GM15510 (cell line): Measurements from ENCODE around the gene LRRTM4.

Experiments
- POLR2A ChIP-seq: IDR thresholded peaks from 3 replicates; pipeline ENCODE4 v1.6.1; 2011; ENCODE audit warnings: borderline replicate concordance; ENCODE audit not compliant: insufficient read length; ENCODE audit errors: extremely low read depth

The LRRTM4 gene

DNA sequence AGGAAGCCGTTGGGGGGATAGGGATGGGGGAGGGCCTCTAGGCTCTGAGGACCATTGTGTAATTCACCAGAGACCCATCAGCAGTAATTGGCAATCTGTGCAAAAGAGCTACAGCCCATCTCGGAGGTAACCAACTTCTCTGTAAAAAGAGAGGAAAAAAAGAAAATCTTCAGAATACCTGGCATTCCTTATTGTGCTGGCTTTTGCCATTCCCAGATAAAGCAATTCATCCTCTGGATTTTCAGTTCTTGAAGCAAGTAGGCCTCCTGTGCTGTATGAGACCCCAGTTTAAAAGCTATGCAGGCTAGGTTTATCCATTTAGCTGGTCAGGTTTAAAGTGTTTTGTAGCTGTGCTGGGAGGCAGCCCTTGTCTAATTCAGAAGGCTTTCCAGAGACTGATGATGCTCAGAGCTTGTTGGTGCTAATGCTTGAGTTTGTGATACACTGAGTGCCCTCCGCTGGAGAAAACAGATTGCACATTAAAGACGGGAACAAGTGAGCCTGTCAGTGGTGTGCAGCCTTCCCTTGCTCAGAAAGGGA is at the start of gene LRRTM4:
TSS of gene LRRTM4 (minus strand) at position 446 of the 540 bp plus-strand sequence.
- TF ChIP-seq POLR2A = no peak

DNA sequence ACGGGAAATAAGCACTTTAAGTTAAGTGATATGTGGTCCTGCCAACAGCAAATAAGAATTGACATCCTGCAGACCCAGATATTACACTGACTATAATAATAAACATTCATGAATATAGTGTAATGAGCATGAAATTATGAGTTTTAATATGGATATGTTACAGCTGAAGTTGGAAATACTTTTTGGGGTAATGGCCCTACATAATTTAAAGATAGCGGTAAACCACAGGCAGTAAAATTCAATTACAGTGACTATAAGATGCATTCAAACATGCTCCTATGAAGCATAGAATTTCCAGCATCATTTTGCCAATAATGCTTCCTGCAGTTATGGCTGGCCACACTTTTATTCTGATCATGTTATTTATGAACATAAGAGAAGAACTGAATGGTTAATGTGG is 49.4 kb upstream of the LRRTM4 start:
- no peak for TF ChIP-seq POLR2A

DNA sequence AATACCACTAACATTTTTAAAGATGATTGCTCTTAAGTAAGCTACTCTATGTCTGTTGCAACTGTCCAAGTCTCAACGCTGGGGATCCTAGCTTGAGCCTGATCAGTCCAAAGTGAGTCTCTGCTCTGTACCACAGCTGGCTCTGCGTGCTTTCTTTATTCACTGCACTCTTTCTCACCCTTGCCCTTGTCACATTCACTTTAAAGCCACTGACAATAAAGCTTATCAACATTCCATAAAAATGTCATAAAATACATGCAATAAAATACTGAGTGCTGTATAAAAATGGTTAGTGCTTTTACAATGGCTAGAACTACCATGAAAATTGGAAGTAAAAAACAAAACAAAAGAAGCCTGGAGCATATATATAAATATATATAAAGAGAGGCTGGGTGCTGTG is 45.5 kb upstream of the LRRTM4 start:
- TF ChIP-seq POLR2A = no peak

DNA sequence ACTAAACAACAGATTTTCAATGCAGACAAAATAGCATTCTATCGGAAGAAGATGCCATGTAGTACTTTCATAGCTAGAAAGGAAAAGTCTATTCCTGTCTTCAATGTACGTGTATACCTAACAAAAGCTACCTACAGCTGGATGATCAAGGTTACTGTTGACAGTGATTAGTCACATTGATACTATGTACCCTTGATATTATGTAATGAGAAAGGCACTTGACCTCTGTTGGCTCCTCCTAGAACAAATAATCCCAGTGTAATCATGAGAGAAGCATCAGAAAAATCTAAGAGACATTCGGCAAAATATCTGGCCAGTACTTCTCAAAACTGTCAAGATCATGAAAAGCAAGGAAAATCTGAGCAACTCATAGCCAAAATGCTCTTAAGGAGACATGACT is 44.4 kb upstream of the LRRTM4 start:
- no peak for TF ChIP-seq POLR2A

DNA sequence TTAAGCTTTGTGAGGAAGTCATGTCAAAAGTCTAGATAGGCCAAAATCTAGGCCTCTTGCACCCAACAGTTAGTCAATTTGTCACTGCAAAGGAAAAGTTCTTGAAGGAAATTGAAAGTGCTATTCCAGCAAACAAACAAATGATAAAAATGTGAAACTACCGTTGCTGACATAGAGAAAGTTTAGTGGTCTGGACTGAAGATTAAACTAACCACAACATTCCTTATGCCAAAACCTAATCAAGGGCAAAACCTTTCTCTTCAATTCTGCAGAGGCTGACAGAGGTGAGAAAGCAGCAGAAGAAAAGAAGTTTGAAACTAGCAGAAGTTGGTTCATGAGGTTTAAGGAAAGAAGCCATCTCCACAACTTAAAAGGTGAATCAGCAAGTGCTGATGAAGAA is 44.0 kb upstream of the LRRTM4 start:
- TF ChIP-seq POLR2A = no peak

DNA sequence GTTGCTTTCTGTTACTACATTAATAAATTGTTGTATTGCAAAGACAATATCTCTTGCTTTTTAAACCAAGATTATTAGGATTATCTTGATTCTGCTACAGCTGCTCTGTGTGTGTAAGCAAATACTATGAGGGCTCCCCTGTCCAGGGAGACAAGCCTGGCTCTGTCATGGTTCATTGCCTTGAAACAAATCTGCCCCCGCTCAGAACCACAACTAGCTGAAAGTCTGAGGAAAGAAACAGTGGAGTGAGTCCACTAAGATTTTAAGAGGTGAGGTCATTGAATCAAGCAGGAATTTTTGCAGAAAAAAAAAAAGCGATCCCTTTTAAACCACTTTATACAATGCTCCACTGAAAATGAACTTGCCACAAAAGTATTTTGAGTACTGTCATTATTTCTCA is 30.8 kb upstream of the LRRTM4 start:
- TF ChIP-seq POLR2A = no peak

DNA sequence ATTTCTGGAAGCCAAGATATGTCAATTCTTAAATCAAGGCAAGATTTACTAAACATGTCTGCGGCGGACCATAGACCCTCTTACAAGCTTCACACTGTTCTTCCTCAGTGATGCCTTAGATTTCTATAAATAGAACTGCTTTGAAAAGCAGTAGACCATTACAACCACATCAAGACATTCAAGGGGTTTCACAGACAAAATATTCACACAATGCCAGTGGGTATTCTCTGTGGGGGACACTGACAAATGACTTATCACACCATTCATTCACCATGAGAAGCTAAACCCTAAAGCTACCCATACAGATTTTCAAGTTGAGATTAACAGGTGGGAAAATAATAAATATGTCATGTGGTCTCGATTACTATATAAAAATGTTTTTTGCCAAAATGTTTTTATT is 15.9 kb upstream of the LRRTM4 start:
- no peak for TF ChIP-seq POLR2A

DNA sequence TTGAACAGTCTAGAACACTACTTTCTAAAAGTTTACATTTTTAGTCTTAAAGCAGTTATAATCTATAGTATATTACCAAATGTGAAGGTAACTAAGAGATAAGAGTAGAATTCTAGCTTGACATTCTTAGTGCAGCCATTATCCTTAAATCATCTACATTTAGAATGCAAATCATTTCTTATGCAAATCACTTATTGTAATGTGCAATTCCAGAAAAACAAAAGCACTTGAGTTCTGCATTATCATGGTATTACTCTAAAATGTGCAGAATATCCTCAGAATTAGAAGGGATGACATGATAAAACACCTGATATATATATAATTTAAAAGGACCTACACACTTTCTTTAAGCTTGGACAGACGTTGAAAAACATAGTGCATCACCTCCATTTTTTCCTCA is 712 bp upstream of the LRRTM4 start:
- no peak for TF ChIP-seq POLR2A

DNA sequence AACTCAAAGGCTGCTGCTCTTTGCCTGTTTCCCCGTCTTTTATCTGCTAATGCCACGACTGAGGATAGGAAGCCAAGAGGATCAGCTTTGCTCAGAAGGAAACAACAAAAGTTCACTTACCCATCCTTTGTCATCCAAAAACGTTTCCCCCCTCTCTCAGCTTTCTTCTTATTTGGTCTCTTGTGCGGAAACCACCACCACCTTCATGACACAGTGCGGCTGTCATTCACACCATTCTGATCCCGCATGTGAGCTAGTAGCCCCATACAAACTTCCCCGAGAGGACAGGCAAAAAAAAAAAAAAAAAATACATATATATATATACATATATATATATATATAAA is 656 bp downstream of the LRRTM4 start:
- no peak for TF ChIP-seq POLR2A

DNA sequence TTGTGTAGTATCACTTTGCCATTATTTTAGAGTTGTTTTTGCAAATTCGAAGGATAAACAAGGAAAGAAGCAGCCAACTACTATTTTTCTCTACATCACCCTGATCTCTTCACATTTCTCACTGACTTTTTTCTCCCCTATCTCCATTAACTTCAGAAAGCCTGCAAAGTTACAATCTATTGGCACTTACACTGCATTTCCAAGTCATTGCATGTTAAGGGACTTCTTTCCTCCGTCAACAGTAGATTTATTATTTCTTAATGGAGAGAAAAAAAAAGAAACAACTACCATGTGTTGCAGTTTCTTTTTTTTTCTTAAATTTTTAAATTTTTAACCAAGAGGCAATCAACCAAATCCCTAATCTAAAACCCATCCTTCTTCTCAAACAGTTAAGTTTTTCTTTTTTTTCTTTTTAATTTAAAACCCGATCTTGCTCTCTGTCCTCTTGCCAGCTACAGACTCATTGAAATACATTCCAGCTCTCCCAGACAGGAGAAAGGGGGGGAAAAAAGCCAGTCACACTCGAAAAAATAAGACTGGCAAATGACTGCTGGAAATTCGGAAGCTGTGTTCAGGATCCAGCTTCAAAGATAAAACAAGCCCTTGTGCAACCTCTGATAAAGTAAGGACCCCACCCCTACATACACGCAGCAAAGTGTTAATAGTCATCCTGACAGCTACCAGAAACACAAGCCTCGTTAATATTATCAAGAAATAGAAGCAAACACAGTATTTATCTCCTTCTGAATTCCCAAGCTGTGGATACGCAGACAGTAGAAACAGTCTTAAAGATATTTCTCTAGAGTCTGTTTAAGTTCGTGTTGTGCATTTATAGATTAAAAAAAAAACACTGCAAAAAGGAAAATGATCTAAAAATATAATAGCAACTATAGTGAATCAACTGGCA is 1.3 kb downstream of the LRRTM4 start:
- no peak for TF ChIP-seq POLR2A

DNA sequence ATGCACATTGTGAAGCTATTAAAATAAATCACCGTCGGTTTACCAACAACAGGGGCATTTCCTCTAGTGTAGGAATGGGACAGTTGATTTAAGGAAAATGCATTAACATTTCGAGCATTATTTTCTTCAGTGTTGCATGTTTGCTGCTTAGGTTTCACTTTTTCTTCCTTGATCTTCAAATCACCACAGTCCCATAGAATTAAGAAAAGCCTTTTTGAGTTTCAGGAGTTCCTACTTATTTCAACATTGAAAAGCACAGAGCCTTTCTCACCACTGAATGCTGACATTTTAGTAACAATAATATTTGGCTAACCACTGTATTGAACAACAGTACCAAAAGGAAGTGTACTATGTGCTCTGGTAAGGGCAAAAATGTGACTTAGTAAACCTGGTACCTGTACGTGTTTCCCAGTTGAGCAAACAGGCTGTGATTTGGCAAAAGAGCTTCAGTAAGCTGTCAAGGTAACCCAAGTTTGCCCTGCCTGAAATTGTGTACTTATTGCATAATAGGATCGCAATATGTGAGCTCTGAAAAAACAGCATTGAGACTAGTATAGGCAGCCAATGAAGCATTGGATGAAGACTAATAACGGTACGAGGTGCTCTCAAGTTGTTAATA is 2.2 kb downstream of the LRRTM4 start:
- TF ChIP-seq POLR2A = no peak

DNA sequence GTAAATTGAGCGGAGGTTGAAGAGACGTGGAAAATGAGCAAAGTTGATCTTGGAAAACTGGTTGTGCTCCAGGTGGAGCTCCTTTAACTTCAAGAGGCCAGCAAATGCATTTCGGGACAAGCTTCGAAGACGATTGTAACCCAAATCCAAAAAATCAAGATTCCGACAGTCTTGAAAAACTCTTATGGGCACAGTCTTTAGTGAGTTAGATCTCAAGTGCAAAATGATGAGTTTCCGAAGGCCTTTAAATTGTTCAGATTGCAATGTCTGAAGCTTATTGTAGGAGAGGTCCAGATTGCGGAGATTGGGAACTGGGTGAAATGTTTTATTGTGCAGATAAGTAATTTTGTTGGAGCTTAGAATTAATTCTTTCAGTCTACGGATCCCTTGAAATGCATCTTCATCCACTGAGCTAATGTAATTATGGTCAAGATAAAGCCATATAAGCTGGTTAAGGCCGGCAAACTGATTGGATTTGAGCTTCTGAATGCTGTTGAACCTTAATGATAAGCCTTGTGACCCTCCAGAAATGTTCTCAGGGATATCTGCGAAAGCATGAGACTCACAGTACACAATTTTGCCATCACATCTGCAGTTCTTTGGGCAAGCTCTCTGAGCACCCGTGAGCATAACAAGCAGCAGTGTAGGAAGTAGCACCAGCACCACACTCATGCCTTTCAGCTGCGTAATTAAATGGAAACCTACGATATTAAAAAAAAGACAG is 2.9 kb downstream of the LRRTM4 start:
- TF ChIP-seq POLR2A = no peak

DNA sequence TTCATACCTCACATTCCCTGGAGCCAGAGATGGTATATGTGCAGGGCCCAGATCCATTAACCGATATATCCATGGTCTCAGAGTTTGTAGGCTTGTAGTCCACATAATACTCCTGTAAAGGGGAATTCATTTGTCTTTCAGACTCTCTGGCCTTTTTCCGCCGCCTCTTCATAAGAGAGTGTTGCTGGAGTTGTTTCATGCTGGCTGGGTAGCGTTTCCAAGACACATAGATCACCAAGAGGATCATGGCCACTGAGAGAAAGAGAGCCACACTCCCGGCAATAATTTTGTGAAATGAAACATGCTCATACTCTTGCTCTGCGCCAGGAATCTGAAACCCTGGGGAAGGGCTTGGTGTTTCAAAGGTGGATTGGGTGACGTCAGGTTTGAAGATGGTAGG is 3.9 kb downstream of the LRRTM4 start:
- no peak for TF ChIP-seq POLR2A

DNA sequence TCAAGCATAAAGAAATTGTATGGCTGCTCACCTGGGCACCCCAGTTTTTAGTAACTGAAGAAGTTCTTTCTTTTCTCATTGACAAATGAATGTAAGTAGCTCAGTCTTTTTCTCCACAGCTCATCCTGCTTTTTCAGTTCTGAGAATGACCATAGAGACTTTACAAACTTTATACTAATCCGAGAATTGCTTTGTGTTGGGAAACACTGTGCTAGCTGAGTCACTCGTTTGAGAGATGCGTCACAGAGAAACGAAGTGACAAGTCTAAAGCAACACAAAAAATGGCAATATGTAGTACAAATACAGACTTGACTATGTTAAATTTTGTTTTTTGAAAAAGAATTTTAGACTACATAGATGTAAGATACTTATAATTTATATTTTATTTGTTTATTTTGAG is 9.0 kb downstream of the LRRTM4 start:
- no peak for TF ChIP-seq POLR2A

DNA sequence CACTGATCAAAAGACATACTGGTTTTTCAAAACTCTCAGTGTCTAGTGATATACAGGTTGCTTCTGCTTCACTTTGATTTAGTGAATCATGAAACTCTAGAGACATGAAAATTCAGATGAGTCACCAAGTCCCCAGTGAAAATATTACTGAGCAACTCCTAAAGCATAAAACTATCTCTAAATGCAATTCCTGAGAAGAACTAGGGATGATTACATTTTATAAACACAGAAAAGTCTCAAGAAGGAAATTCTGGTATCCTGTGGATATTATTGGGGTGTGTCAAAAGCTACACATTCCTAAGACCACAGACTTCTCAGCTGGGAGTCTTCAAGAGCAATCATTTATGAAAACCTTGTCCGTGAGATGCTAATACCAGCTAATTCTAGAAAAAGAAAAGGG is 9.7 kb downstream of the LRRTM4 start:
- no peak for TF ChIP-seq POLR2A
